ENCODE measurements around the gene NAE1. TPM values are rescaled to one million over a fixed set of nuclear protein-coding genes. Genes with fewer than 3 reads are reported as not detected.
A peak's percentile ranks its signal among the peaks of the same experiment; 100 is the strongest.

The NAE1 gene
- total and polyA plus RNA-seq, 7 experiments from 2014 or later, result 62.3 to 103 (median 96.3) TPM

GRCh38 chr16:66843191-66843590 lies 12.4 kb upstream of the NAE1 start:
- no peak overlapping the region for H3K4me3 ChIP-seq (ENCODE audit: low read length)
- ATAC-seq (no peak), DNase-seq (no peak)
- CTCF ChIA-PET, result no interaction called here
- Mint-ChIP-seq H3K27ac (no peak overlapping the region), H3K9me3 (peaks cover 0 to 2% (median 0%) of the 10 kb centered on the region in 11 donors), H3K4me1 (peaks cover 0 to 18% (median 5%) of the 10 kb centered on the region in 7 donors), H3K4me3 (peak overlapping the region in 3 of 10 donors; percentile 17 to 78 (median 61)), H3K27me3 (peaks cover 35 to 64% (median 42%) of the 10 kb centered on the region in 5 donors), H3K36me3 (peaks cover 0 to 3% (median 0%) of the 10 kb centered on the region in 5 donors)
- no peak overlapping the region for H3K27ac ChIP-seq (ENCODE audit: low read depth, low read length)
- POLR2A ChIA-PET, result interaction anchor here (1.0 kb wide), 1 partner anchor 13 kb away, joined by 3 read pairs; no protein-coding TSS in a partner anchor
- intact Hi-C loops (cut with micrococcal nuclease), result no loop called here
- no peaks in the 10 kb centered on the region for H3K36me3 ChIP-seq (ENCODE audit: control insufficient read depth in 2 of 3, insufficient read depth in 3 of 3, low read length in 3 of 3)
- H3K9me3 ChIP-seq (ENCODE audit: control insufficient read depth in 2 of 3, low read length in 3 of 3), result no peaks in the 10 kb centered on the region
- no peaks in the 10 kb centered on the region for H3K27me3 ChIP-seq (ENCODE audit: control insufficient read depth in 2 of 2, insufficient read depth in 2 of 2, low read length in 2 of 2)
- peaks cover 0 to 4% of the 10 kb centered on the region in 2 donors for H3K4me1 ChIP-seq (ENCODE audit: control insufficient read depth in 2 of 2, insufficient read depth in 2 of 2, low read length in 2 of 2)

GRCh38 chr16:66842765-66843164 lies 12.0 kb upstream of the NAE1 start:
- no peaks in the 10 kb centered on the region for H3K9me3 ChIP-seq (ENCODE audit: control insufficient read depth in 2 of 3, low read length in 3 of 3)
- POLR2A ChIA-PET, result interaction anchor here (1.0 kb wide), 1 partner anchor 13 kb away, joined by 3 read pairs; no protein-coding TSS in a partner anchor
- no peak for DNase-seq
- H3K27me3 ChIP-seq (ENCODE audit: control insufficient read depth in 2 of 2, insufficient read depth in 2 of 2, low read length in 2 of 2), result no peaks in the 10 kb centered on the region
- no peak overlapping the region for H3K27ac ChIP-seq (ENCODE audit: low read depth, low read length)
- peak overlapping the region in 1 of 10 donors; percentile 78 for H3K4me3 Mint-ChIP-seq
- no peak for ATAC-seq
- H3K36me3 Mint-ChIP-seq, result peaks cover 0 to 3% (median 0%) of the 10 kb centered on the region in 5 donors
- CTCF ChIA-PET, result interaction anchor here (1.2 kb wide), 1 partner anchor 32 kb away, joined by 3 read pairs; no protein-coding TSS in a partner anchor
- H3K36me3 ChIP-seq (ENCODE audit: control insufficient read depth in 2 of 3, insufficient read depth in 3 of 3, low read length in 3 of 3), result no peaks in the 10 kb centered on the region
- H3K27ac Mint-ChIP-seq, result no peak overlapping the region
- peaks cover 0 to 4% of the 10 kb centered on the region in 2 donors for H3K4me1 ChIP-seq (ENCODE audit: control insufficient read depth in 2 of 2, insufficient read depth in 2 of 2, low read length in 2 of 2)
- peaks cover 0 to 2% (median 0%) of the 10 kb centered on the region in 11 donors for H3K9me3 Mint-ChIP-seq
- H3K4me1 Mint-ChIP-seq, result peaks cover 0 to 13% (median 5%) of the 10 kb centered on the region in 7 donors
- H3K4me3 ChIP-seq (ENCODE audit: low read length), result no peak overlapping the region
- intact Hi-C loops (cut with micrococcal nuclease), result no loop called here
- H3K27me3 Mint-ChIP-seq, result peaks cover 35 to 66% (median 43%) of the 10 kb centered on the region in 5 donors

- Histone ChIP-seq H3K4me3 (ENCODE audit: low read length) (no peak overlapping the region), H3K27me3 (ENCODE audit: control insufficient read depth in 2 of 2, insufficient read depth in 2 of 2, low read length in 2 of 2) (no peaks in the 10 kb centered on the region), H3K36me3 (ENCODE audit: control insufficient read depth in 2 of 3, insufficient read depth in 3 of 3, low read length in 3 of 3) (no peaks in the 10 kb centered on the region), H3K4me1 (ENCODE audit: control insufficient read depth in 2 of 2, insufficient read depth in 2 of 2, low read length in 2 of 2) (peaks cover 0 to 4% of the 10 kb centered on the region in 2 donors), H3K27ac (ENCODE audit: low read depth, low read length) (no peak overlapping the region), H3K9me3 (ENCODE audit: control insufficient read depth in 2 of 3, low read length in 3 of 3) (no peaks in the 10 kb centered on the region)
- peaks cover 0 to 10% (median 5%) of the 10 kb centered on the region in 7 donors for H3K4me1 Mint-ChIP-seq
- ChIA-PET CTCF (interaction anchor here (1.2 kb wide), 1 partner anchor 33 kb away, joined by 3 read pairs; no protein-coding TSS in a partner anchor), POLR2A (no interaction called here)
- H3K27me3 Mint-ChIP-seq, result peaks cover 33 to 74% (median 36%) of the 10 kb centered on the region in 5 donors
- peaks cover 0 to 2% (median 0%) of the 10 kb centered on the region in 11 donors for H3K9me3 Mint-ChIP-seq
- H3K4me3 Mint-ChIP-seq, result no peak overlapping the region
- H3K27ac Mint-ChIP-seq, result no peak overlapping the region
- ATAC-seq, result no peak
- H3K36me3 Mint-ChIP-seq, result peaks cover 0 to 3% (median 0%) of the 10 kb centered on the region in 5 donors
- intact Hi-C loops (cut with micrococcal nuclease), result no loop called here
- no peak for DNase-seq
These were observed 10.6 kb upstream of the NAE1 start for GRCh38 chr16:66841366-66841765.

- no peak overlapping the region for H3K27ac Mint-ChIP-seq
- Histone ChIP-seq H3K27ac (ENCODE audit: low read depth, low read length) (no peak overlapping the region), H3K9me3 (ENCODE audit: control insufficient read depth in 2 of 3, low read length in 3 of 3) (no peaks in the 10 kb centered on the region), H3K27me3 (ENCODE audit: control insufficient read depth in 2 of 2, insufficient read depth in 2 of 2, low read length in 2 of 2) (no peaks in the 10 kb centered on the region), H3K4me3 (ENCODE audit: low read length) (no peak overlapping the region), H3K4me1 (ENCODE audit: control insufficient read depth in 2 of 2, insufficient read depth in 2 of 2, low read length in 2 of 2) (peaks cover 0 to 4% of the 10 kb centered on the region in 2 donors), H3K36me3 (ENCODE audit: control insufficient read depth in 2 of 3, insufficient read depth in 3 of 3, low read length in 3 of 3) (no peaks in the 10 kb centered on the region)
- ChIA-PET CTCF (no interaction called here), POLR2A (no interaction called here)
- intact Hi-C loops (cut with micrococcal nuclease), result no loop called here
- DNase-seq (no peak), ATAC-seq (no peak)
- H3K9me3 Mint-ChIP-seq, result no peaks in the 10 kb centered on the region
- peaks cover 0 to 10% (median 5%) of the 10 kb centered on the region in 7 donors for H3K4me1 Mint-ChIP-seq
- no peak overlapping the region for H3K4me3 Mint-ChIP-seq
- H3K27me3 Mint-ChIP-seq, result peaks cover 28 to 69% (median 31%) of the 10 kb centered on the region in 5 donors
- peaks cover 0 to 3% (median 0%) of the 10 kb centered on the region in 5 donors for H3K36me3 Mint-ChIP-seq
These were observed 10.1 kb upstream of the NAE1 start for GRCh38 chr16:66840883-66841282.

- Histone ChIP-seq H3K4me1 (ENCODE audit: control insufficient read depth in 2 of 2, insufficient read depth in 2 of 2, low read length in 2 of 2) (peaks cover 3 to 9% of the 10 kb centered on the region in 2 donors), H3K27ac (ENCODE audit: low read depth, low read length) (no peak overlapping the region), H3K9me3 (ENCODE audit: control insufficient read depth in 2 of 3, low read length in 3 of 3) (no peaks in the 10 kb centered on the region), H3K36me3 (ENCODE audit: control insufficient read depth in 2 of 3, insufficient read depth in 3 of 3, low read length in 3 of 3) (peaks cover 0 to 4% (median 0%) of the 10 kb centered on the region in 3 experiments), H3K27me3 (ENCODE audit: control insufficient read depth in 2 of 2, insufficient read depth in 2 of 2, low read length in 2 of 2) (no peaks in the 10 kb centered on the region), H3K4me3 (ENCODE audit: low read length) (no peak overlapping the region)
- peaks cover 0 to 25% (median 4%) of the 10 kb centered on the region in 5 donors for H3K27me3 Mint-ChIP-seq
- CTCF ChIA-PET, result no interaction called here
- POLR2A ChIA-PET, result no interaction called here
- H3K36me3 Mint-ChIP-seq, result no peaks in the 10 kb centered on the region
- no peak overlapping the region for H3K4me3 Mint-ChIP-seq
- intact Hi-C loops (cut with micrococcal nuclease), result loop anchor here in 1 of 2 donors (5.0 kb wide), 2 partner anchors 82 to 93 kb away; partner anchors contain the start of genes DYNC1LI2 and RRAD
- H3K9me3 Mint-ChIP-seq, result no peaks in the 10 kb centered on the region
- DNase-seq, result no peak
- no peak overlapping the region for H3K27ac Mint-ChIP-seq
- H3K4me1 Mint-ChIP-seq, result peaks cover 0 to 8% (median 1%) of the 10 kb centered on the region in 7 donors
- ATAC-seq, result no peak
These were observed 4.0 kb upstream of the NAE1 start for GRCh38 chr16:66834746-66835145.

GRCh38 chr16:66832661-66833305 lies 2.0 kb upstream of the NAE1 start:
- peaks cover 0 to 6% (median 0%) of the 10 kb centered on the region in 3 experiments for H3K36me3 ChIP-seq (ENCODE audit: control insufficient read depth in 2 of 3, insufficient read depth in 3 of 3, low read length in 3 of 3)
- intact Hi-C loops (cut with micrococcal nuclease), result loop anchor here in 1 of 2 donors (5.0 kb wide), 2 partner anchors 80 to 95 kb away; partner anchors contain the start of genes DYNC1LI2 and RRAD
- no peaks in the 10 kb centered on the region for H3K27me3 ChIP-seq (ENCODE audit: control insufficient read depth in 2 of 2, insufficient read depth in 2 of 2, low read length in 2 of 2)
- Mint-ChIP-seq H3K27me3 (peaks cover 0 to 10% (median 0%) of the 10 kb centered on the region in 5 donors), H3K9me3 (peaks cover 0 to 2% (median 0%) of the 10 kb centered on the region in 11 donors), H3K36me3 (peaks cover 0 to 3% (median under 1%) of the 10 kb centered on the region in 5 donors), H3K27ac (peak overlapping the region in 1 of 9 donors; percentile 10), H3K4me3 (peak overlapping the region in 2 of 10 donors; percentile 47), H3K4me1 (peaks cover 6 to 28% (median 19%) of the 10 kb centered on the region in 7 donors)
- no peak overlapping the region for H3K27ac ChIP-seq (ENCODE audit: low read depth, low read length)
- ATAC-seq (no peak), DNase-seq (no peak)
- peaks cover 16 to 24% of the 10 kb centered on the region in 2 donors for H3K4me1 ChIP-seq (ENCODE audit: control insufficient read depth in 2 of 2, insufficient read depth in 2 of 2, low read length in 2 of 2)
- ChIA-PET CTCF (interaction anchor here (0.6 to 1.7 kb wide), 3 partner anchors 35 to 40 kb away, joined by 3 to 5 read pairs (median 4); no protein-coding TSS in a partner anchor), POLR2A (no interaction called here)
- H3K4me3 ChIP-seq (ENCODE audit: low read length), result no peak overlapping the region
- no peaks in the 10 kb centered on the region for H3K9me3 ChIP-seq (ENCODE audit: control insufficient read depth in 2 of 3, low read length in 3 of 3)
